ENCODE results near the gene CHD9NB. TPM values are rescaled to one million over a fixed set of nuclear protein-coding genes. Genes with fewer than 3 reads are reported as not detected.

The CHD9NB gene
- total and polyA plus RNA-seq, 9 of the 15 experiments (the other 6 are each of a cell fraction or from before 2014, with no cell fraction given), result 0.06 to 0.10 (median 0.07) TPM; not detected in 6

DNA sequence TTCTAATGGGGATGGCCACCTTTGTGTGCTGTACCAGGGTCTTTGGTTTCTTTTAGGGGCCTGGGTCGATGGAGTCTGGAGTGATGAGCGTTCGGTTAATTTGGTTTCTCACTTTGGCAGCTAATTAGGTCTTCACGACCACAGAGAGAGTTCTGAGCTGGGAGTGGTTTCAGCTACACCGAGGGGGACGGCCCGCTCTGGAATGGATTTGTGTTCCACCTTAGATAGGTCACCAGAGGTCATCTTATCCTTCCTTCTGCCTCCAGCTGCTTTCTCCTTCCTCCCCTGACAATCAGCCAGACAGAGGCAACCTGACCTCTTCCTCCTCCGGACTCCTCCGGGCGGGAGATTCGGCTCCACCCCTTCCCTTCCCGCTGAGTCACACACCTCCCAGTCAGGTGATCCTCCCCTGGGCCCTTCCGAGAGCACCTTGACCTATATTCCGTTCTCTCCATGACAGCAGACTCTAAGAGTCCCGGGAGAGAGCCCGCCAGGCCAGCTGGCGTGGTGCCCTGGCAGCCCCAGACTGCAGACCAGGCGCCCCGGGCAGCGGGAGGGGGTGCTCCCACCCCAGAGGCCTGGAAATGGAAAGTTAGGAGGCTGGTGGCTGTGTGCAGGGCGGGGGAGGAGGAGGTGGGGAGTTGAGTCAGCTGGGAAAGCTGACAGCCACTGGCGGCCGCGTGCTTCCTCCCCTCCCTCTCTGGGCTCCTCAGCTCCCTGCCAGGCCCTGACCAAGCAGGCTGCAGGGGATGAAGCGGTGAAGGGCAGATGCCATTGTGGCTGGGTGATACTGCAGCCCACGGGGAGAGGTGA, 46.8 kb upstream of the CHD9NB start (continued):
- TF ChIP-seq NR2C1 (IDR thresholded peaks at IDR 0.05) (peak; percentile 69), NR2C1 (tag; IDR thresholded peaks at IDR 0.05) (peak; percentile 74; the same call in 1 of the 2 replicates), BRD9 (IDR thresholded peaks at IDR 0.05; ENCODE audit: low read depth, partially characterized antibody) (no peak), SIN3A (IDR thresholded peaks at IDR 0.05; ENCODE audit: borderline replicate concordance in 2 of 2, control insufficient read depth in 1 of 2, low read depth in 2 of 2, low read length in 2 of 2) (peak; percentile 84 to 99; a peak in 3 of 4 replicates), SIRT6 (IDR thresholded peaks at IDR 0.05; ENCODE audit: low read depth, low read length) (no peak), SMARCB1 (IDR thresholded peaks at IDR 0.05; ENCODE audit: insufficient read length, low read depth) (no peak), MECOM (CRISPR knock-in tag; IDR thresholded peaks at IDR 0.05) (no peak), ZFP36 (IDR thresholded peaks at IDR 0.05; ENCODE audit: low read depth, low read length, partially characterized antibody) (peak; percentile 11), KLF10 (CRISPR knock-in tag; IDR thresholded peaks at IDR 0.05) (no peak)
- TF ChIP-seq, protein P1, sequence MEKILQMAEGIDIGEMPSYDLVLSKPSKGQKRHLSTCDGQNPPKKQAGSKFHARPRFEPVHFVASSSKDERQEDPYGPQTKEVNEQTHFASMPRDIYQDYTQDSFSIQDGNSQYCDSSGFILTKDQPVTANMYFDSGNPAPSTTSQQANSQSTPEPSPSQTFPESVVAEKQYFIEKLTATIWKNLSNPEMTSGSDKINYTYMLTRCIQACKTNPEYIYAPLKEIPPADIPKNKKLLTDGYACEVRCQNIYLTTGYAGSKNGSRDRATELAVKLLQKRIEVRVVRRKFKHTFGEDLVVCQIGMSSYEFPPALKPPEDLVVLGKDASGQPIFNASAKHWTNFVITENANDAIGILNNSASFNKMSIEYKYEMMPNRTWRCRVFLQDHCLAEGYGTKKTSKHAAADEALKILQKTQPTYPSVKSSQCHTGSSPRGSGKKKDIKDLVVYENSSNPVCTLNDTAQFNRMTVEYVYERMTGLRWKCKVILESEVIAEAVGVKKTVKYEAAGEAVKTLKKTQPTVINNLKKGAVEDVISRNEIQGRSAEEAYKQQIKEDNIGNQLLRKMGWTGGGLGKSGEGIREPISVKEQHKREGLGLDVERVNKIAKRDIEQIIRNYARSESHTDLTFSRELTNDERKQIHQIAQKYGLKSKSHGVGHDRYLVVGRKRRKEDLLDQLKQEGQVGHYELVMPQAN (IDR thresholded peaks at IDR 0.05; ENCODE audit: borderline replicate concordance), result peak; percentile 95
- TF ChIP-seq, protein P2, sequence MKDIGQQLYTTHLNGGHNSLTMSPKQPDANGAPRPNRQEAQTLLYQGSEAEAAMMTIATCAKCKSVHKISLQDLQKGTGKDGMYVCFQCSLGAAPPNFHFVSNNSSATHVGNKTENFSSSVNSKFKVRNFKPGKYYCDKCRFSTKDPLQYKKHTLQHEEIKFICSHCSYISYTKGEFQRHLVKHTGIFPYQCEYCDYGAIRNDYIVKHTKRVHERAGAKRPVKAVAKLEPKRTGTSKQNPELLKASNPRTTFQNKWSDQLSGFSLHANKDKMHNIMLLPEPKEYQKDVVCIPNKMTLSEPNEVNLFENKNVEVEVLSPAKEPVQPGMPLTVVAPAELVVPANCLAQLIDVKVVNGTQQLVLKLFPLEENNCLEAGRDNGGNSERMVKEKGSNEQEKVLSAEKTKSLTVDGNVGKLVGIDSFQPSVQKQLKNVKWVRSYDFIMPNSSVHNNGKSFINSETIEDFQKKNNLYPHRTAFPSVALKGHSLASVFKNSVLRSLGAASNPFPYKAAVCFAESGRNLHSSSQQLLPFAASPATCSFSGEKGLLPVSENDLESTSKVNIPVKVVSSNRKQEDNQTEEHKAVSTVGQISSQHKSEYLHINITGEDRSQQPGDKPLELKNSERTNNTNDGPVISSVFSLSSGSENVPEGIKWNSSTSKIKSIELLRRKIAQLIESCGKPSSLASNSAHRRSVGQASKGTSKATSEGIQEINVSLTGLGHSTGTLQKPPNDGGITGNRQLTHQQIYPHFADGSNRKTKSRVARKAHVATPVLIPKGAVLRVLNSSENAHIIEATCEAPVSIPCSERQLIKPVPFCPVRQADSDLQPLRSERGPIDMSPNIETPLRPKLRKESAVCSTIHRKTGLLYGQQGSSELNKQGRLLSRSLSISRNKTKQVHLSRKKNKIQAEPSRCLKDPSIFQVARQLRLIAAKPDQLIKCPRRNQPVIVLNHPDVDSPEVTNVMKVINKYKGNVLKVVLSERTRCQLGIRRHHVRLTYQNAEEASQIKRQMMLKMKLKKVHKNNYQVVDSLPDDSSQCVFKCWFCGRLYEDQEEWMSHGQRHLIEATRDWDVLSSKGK (CRISPR knock-in tag; IDR thresholded peaks at IDR 0.05), result no peak
- TF ChIP-seq, protein P3, sequence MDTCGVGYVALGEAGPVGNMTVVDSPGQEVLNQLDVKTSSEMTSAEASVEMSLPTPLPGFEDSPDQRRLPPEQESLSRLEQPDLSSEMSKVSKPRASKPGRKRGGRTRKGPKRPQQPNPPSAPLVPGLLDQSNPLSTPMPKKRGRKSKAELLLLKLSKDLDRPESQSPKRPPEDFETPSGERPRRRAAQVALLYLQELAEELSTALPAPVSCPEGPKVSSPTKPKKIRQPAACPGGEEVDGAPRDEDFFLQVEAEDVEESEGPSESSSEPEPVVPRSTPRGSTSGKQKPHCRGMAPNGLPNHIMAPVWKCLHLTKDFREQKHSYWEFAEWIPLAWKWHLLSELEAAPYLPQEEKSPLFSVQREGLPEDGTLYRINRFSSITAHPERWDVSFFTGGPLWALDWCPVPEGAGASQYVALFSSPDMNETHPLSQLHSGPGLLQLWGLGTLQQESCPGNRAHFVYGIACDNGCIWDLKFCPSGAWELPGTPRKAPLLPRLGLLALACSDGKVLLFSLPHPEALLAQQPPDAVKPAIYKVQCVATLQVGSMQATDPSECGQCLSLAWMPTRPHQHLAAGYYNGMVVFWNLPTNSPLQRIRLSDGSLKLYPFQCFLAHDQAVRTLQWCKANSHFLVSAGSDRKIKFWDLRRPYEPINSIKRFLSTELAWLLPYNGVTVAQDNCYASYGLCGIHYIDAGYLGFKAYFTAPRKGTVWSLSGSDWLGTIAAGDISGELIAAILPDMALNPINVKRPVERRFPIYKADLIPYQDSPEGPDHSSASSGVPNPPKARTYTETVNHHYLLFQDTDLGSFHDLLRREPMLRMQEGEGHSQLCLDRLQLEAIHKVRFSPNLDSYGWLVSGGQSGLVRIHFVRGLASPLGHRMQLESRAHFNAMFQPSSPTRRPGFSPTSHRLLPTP (IDR thresholded peaks at IDR 0.05; ENCODE audit: borderline replicate concordance, extremely low read depth, insufficient read length), result no peak
- TF ChIP-seq, protein P4, sequence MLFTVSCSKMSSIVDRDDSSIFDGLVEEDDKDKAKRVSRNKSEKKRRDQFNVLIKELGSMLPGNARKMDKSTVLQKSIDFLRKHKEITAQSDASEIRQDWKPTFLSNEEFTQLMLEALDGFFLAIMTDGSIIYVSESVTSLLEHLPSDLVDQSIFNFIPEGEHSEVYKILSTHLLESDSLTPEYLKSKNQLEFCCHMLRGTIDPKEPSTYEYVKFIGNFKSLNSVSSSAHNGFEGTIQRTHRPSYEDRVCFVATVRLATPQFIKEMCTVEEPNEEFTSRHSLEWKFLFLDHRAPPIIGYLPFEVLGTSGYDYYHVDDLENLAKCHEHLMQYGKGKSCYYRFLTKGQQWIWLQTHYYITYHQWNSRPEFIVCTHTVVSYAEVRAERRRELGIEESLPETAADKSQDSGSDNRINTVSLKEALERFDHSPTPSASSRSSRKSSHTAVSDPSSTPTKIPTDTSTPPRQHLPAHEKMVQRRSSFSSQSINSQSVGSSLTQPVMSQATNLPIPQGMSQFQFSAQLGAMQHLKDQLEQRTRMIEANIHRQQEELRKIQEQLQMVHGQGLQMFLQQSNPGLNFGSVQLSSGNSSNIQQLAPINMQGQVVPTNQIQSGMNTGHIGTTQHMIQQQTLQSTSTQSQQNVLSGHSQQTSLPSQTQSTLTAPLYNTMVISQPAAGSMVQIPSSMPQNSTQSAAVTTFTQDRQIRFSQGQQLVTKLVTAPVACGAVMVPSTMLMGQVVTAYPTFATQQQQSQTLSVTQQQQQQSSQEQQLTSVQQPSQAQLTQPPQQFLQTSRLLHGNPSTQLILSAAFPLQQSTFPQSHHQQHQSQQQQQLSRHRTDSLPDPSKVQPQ (CRISPR knock-in tag; IDR thresholded peaks at IDR 0.05; ENCODE audit: borderline replicate concordance), result no peak
- TF ChIP-seq, protein P5, sequence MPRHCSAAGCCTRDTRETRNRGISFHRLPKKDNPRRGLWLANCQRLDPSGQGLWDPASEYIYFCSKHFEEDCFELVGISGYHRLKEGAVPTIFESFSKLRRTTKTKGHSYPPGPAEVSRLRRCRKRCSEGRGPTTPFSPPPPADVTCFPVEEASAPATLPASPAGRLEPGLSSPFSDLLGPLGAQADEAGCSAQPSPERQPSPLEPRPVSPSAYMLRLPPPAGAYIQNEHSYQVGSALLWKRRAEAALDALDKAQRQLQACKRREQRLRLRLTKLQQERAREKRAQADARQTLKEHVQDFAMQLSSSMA (CRISPR knock-in tag; IDR thresholded peaks at IDR 0.05), result no peak

All from K562 (cell line).